GM12878 (cell line): Measurements from ENCODE around the gene C19orf67. TPM values are rescaled to one million over a fixed set of nuclear protein-coding genes. Genes with fewer than 3 reads are reported as not detected.

Experiments
- ATAC-seq: fragments of 200-7000 bp; cut with Tn5 transposase; 3 replicates; pipeline ENCODE4 v1.9.1; 2020; ENCODE audit warnings: mild to moderate bottlenecking, moderate library complexity
- BruUV-seq: library from RNA; stranded (reverse); fragments of 400-500 nt; replicated peaks from 2 replicates; lab custom pipeline; 2021; lab: Mats Ljungman, UMichigan
- CTCF ChIA-PET: fragments of 300-600 bp; sonication (Branson Sonifier 250); formaldehyde crosslinking; extraction: SDS; loops from one replicate; lab custom pipeline; 2021; ENCODE audit warnings: inconsistent platforms; lab: Yijun Ruan, JAX
- POLR2A ChIA-PET: fragments of 350-600 bp; formaldehyde crosslinking; extraction: SDS; loops from one replicate; lab custom pipeline; 2021; ENCODE audit warnings: inconsistent platforms; lab: Charles Lee
- RAD21 ChIA-PET: fragments of 300-600 bp; sonication (Branson Sonifier 250); formaldehyde crosslinking; loops from one replicate; lab custom pipeline; 2023; ENCODE audit warnings: antibody characterized with exemption; ENCODE audit not compliant: unreplicated experiment; lab: Charles Lee
- SMC1A ChIA-PET: fragments of 300-600 bp; sonication (Branson Sonifier 250); formaldehyde crosslinking; loops from one replicate; lab custom pipeline; 2023; ENCODE audit not compliant: unreplicated experiment, uncharacterized antibody; lab: Charles Lee
- DNase-seq: peaks from one replicate; pipeline ENCODE4 v3.0.0-alpha.2; 2011; ENCODE audit warnings: low read depth, low spot score
- FAIRE-seq: peaks from 3 replicates; lab custom pipeline; 2011; peaks lifted over from hg19 to GRCh38; lab: Jason Lieb, UNC
- H2AFZ ChIP-seq: 2 replicates; pipeline ENCODE4 v1.6.0; 2011; ENCODE audit warnings: low read depth, low read length, control low read depth; ENCODE audit not compliant: control insufficient read depth
- H3K27ac ChIP-seq: 2 replicates; pipeline ENCODE4 v1.5.1; 2011; ENCODE audit warnings: control low read depth; ENCODE audit not compliant: control insufficient read depth, insufficient read depth
- H3K27me3 ChIP-seq, 2 experiments: replicated peaks in 1 of 2; 2 replicates each; pipeline versions ENCODE4 v1.6.0 to v1.6.1; 2011; ENCODE audit warnings: low read length in 1 of 2; ENCODE audit not compliant: control insufficient read depth in 2 of 2, insufficient read depth in 2 of 2
- H3K36me3 ChIP-seq, 2 experiments: 2 replicates each; pipeline ENCODE4 v1.5.1; 2011; ENCODE audit warnings: low read length in 1 of 2; ENCODE audit not compliant: control insufficient read depth in 2 of 2, insufficient read depth in 2 of 2
- H3K4me1 ChIP-seq: 2 replicates; pipeline ENCODE4 v1.6.1; 2011; ENCODE audit warnings: mild to moderate bottlenecking, low read length, moderate library complexity, mixed read lengths; ENCODE audit not compliant: control insufficient read depth, insufficient read depth
- H3K4me2 ChIP-seq: 2 replicates; pipeline ENCODE4 v1.6.0; 2011; ENCODE audit warnings: control low read depth; ENCODE audit not compliant: control insufficient read depth, insufficient read depth
- H3K4me3 ChIP-seq: fragments of 200-600 bp; sonication (generic); 2 replicates; pipeline ENCODE4 v1.5.1; 2016
- H3K79me2 ChIP-seq: 2 replicates; pipeline ENCODE4 v1.6.0; 2011; ENCODE audit warnings: low read length; ENCODE audit not compliant: control insufficient read depth, insufficient read depth
- H3K9ac ChIP-seq: 2 replicates; pipeline ENCODE4 v1.8.0; 2011; ENCODE audit warnings: low read length, control low read depth, mixed read lengths; ENCODE audit not compliant: control insufficient read depth, insufficient read depth
- H3K9me3 ChIP-seq: replicated peaks from 3 replicates; pipeline ENCODE4 v1.5.1; 2011; ENCODE audit warnings: mild to moderate bottlenecking, low read length; ENCODE audit not compliant: control insufficient read depth, insufficient read depth
- H4K20me1 ChIP-seq: 2 replicates; pipeline ENCODE4 v1.6.0; 2011; ENCODE audit not compliant: control insufficient read depth, insufficient read depth
- BRCA1 ChIP-seq: IDR thresholded peaks from 2 replicates; pipeline ENCODE4 v1.6.1; 2011; ENCODE audit warnings: low read depth, low read length, improper control_type of control experiment
- JUNB ChIP-seq: IDR thresholded peaks from 2 replicates; pipeline ENCODE4 v1.6.1; 2016; ENCODE audit warnings: antibody characterized with exemption, mild to moderate bottlenecking
- NFIC ChIP-seq: IDR thresholded peaks from 2 replicates; pipeline ENCODE4 v1.6.1; 2012; ENCODE audit warnings: low read depth, mild to moderate bottlenecking, inconsistent platforms, low read length, moderate library complexity
- PAX5 ChIP-seq: IDR thresholded peaks from 2 replicates; pipeline ENCODE4 v1.6.1; 2011; ENCODE audit warnings: low read depth, low read length, borderline replicate concordance
- RBBP5 ChIP-seq: fragments of 200-600 bp; sonication (generic); conservative IDR thresholded peaks from 2 replicates; pipeline ENCODE4 v1.6.1; 2016
- SMC3 ChIP-seq: IDR thresholded peaks from 2 replicates; pipeline ENCODE4 v1.6.1; 2011; ENCODE audit warnings: low read length, improper control_type of control experiment, borderline replicate concordance
- SPI1 ChIP-seq: IDR thresholded peaks from 2 replicates; pipeline ENCODE4 v1.6.1; 2011; ENCODE audit warnings: low read depth, mild to moderate bottlenecking, low read length, moderate library complexity, borderline replicate concordance; ENCODE audit not compliant: insufficient read depth
- WGBS: methylation state at CpG from one replicate; pipeline ENCODE4 v1.1.6; 2016; ENCODE audit warnings: low lambda C conversion rate; ENCODE audit not compliant: insufficient replicate concordance, insufficient coverage; ENCODE audit errors: missing lambda C conversion rate; 5-methylcytosine and 5-hydroxymethylcytosine counted together
- in situ Hi-C: fragments of 300-500 bp; cut with MboI; formaldehyde crosslinking; loops from 9 replicates; pipeline ENCODE4 v1.14.3; 2018; ENCODE audit warnings: mixed read lengths
- intact Hi-C: fragments of 100-400 bp; cut with micrococcal nuclease; formaldehyde crosslinking; loops from one replicate; pipeline ENCODE4 v1.14.2; 2022; ENCODE audit not compliant: unreplicated experiment
- polyA plus RNA-seq, 11 experiments: library from polyadenylated mRNA; depleted of rRNA in 4 of 11; unstranded in 6 of 11; stranded (reverse) in 5 of 11; fragments of >200 nt; fragmentation: Nextera tagmentation in 4 of 11; fragmentation: Illumina TruSeq in 1 of 11; extraction: Ambion mirVana in 4 of 11; extraction: Trizol in 1 of 11; gene quantifications; 1 replicate in 1 of 11; 2 replicates in 10 of 11; pipeline versions ENCODE4 v1.2.1 to v1.2.3, GENCODE V29; 2011 to 2016; ENCODE audit warnings: inconsistent platforms in 2 of 11, missing spikeins in 2 of 11, low read depth in 1 of 11
- total RNA-seq, 4 experiments: library from RNA; depleted of rRNA in 3 of 4; stranded (reverse); fragments of >200 nt in 3 of 4; fragmentation: Illumina TruSeq in 1 of 4; extraction: Trizol in 1 of 4; gene quantifications; 2 replicates each; pipeline versions ENCODE4 v1.2.1 to v1.2.3, GENCODE V29; 2013 to 2021
- TF ChIP-seq, protein P1 (sequence below): IDR thresholded peaks from 2 replicates; pipeline ENCODE4 v1.6.1; 2011; ENCODE audit warnings: borderline replicate concordance, low read depth, mild to moderate bottlenecking, moderate library complexity, mixed read lengths, low read length; ENCODE audit not compliant: insufficient read depth; ENCODE audit errors: extremely low read length
- TF ChIP-seq, protein P2 (sequence below), 3 experiments: IDR thresholded peaks in 2 of 3; conservative IDR thresholded peaks in 1 of 3; 2 replicates each; pipeline ENCODE4 v1.5.1; 2011; ENCODE audit warnings: low read depth in 3 of 3, low read length in 3 of 3, mild to moderate bottlenecking in 3 of 3, control low read depth in 2 of 3, moderate library complexity in 2 of 3, inconsistent platforms in 1 of 3, mixed read lengths in 1 of 3; ENCODE audit not compliant: control insufficient read depth in 2 of 3, insufficient read depth in 1 of 3; ENCODE audit errors: extremely low read depth in 1 of 3

The C19orf67 gene
- total and polyA plus RNA-seq, 10 of the 15 experiments (the other 5 are each of a cell fraction or from before 2014, with no cell fraction given) = 0.14 TPM; not detected in 9

DNA sequence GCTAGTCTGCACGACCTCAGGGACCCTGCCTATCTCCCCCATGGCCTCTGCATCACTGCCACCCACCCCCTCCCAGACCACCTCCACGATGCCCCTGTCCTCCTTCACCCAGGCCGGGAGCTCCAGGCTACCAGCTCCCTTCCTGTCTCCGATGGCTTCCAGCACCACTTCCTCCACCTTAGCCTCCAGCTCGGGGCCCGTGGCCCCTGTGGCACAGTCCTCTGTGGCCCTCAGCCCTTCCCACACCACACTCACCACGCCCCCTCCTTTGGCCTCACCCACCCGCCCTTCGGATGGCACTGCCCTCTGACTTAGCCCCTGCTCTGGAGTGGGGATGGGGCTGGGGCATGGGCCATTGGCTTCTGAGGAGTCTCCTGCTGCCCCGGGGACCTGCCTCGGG is 30.9 kb downstream of the C19orf67 start:
- no peak overlapping the region for H3K4me2 ChIP-seq
- FAIRE-seq = no peak
- CTCF ChIA-PET = interaction anchor here (0.6 kb wide), 1 partner anchor 48 kb away, joined by 3 read pairs; no protein-coding TSS in a partner anchor
- H4K20me1 ChIP-seq = no peaks in the 10 kb centered on the region; the same call in 1 of the 2 replicates
- no peak overlapping the region for H3K27ac ChIP-seq
- no peak overlapping the region for H3K9ac ChIP-seq
- peaks cover 0 to 6% of the 10 kb centered on the region in 2 experiments; a peak in 3 of 4 replicates for H3K36me3 ChIP-seq
- no peaks in the 10 kb centered on the region for H3K79me2 ChIP-seq
- POLR2A ChIA-PET = interaction anchor here (0.5 kb wide), 1 partner anchor 174 kb away, joined by 3 read pairs; no protein-coding TSS in a partner anchor
- no peak overlapping the region for H2AFZ ChIP-seq
- TF ChIP-seq PAX5 = no peak
- RAD21 ChIA-PET = no interaction called here
- SMC1A ChIA-PET = no interaction called here
- H3K27me3 ChIP-seq = peaks cover 0 to 5% of the 10 kb centered on the region in 2 experiments
- 15% methylated on average over 11 of the region's 11 CpGs for WGBS
- intact Hi-C loops (no loop called here), in situ Hi-C loops (loop anchor here (25.0 kb wide), 1 partner anchor 767 kb away; no protein-coding TSS in a partner anchor)
- no peak overlapping the region for H3K4me3 ChIP-seq
- no peaks in the 10 kb centered on the region for H3K4me1 ChIP-seq
- ATAC-seq = no peak
- BruUV-seq = no TSS peak
- DNase-seq = no peak
- no peaks in the 10 kb centered on the region for H3K9me3 ChIP-seq

DNA sequence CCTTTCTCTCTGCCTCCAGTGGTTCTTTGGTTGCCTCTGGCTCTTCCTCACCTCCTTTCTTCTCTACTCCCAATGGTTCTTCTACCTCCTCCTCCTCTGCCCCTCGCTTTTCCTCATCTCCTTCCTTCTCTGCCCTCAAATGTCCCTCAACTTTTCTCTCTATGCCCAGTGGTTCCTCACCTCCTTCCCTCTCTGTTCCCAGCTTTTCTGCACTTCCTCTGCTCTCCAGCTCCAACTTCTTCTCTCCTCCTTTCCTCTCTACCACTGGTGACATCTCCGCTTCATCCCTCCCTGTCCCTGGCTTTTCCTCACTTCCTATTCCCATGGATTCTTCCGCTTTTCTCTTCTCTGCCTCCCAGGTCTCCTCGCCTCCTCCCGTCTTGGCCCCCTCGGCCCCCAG is 31.5 kb downstream of the C19orf67 start:
- CTCF ChIA-PET = interaction anchor here (0.6 kb wide), 1 partner anchor 47 kb away, joined by 3 read pairs; no protein-coding TSS in a partner anchor
- no peak for ATAC-seq
- TF ChIP-seq JUNB = no peak
- no peak for TF ChIP-seq RBBP5
- TF ChIP-seq SPI1 = no peak
- no peak for TF ChIP-seq NFIC
- TF ChIP-seq BRCA1 = no peak
- TF ChIP-seq, protein P1, sequence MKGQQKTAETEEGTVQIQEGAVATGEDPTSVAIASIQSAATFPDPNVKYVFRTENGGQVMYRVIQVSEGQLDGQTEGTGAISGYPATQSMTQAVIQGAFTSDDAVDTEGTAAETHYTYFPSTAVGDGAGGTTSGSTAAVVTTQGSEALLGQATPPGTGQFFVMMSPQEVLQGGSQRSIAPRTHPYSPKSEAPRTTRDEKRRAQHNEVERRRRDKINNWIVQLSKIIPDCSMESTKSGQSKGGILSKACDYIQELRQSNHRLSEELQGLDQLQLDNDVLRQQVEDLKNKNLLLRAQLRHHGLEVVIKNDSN = no peak
- no peak for TF ChIP-seq SMC3
- TF ChIP-seq, protein P2, sequence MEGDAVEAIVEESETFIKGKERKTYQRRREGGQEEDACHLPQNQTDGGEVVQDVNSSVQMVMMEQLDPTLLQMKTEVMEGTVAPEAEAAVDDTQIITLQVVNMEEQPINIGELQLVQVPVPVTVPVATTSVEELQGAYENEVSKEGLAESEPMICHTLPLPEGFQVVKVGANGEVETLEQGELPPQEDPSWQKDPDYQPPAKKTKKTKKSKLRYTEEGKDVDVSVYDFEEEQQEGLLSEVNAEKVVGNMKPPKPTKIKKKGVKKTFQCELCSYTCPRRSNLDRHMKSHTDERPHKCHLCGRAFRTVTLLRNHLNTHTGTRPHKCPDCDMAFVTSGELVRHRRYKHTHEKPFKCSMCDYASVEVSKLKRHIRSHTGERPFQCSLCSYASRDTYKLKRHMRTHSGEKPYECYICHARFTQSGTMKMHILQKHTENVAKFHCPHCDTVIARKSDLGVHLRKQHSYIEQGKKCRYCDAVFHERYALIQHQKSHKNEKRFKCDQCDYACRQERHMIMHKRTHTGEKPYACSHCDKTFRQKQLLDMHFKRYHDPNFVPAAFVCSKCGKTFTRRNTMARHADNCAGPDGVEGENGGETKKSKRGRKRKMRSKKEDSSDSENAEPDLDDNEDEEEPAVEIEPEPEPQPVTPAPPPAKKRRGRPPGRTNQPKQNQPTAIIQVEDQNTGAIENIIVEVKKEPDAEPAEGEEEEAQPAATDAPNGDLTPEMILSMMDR (IDR thresholded peaks at IDR 0.05 in 2 of 3, conservative IDR thresholded peaks at IDR 0.05 in 1 of 3; ENCODE audit: control insufficient read depth in 2 of 3, extremely low read depth in 1 of 3, insufficient read depth in 1 of 3, low read depth in 3 of 3, low read length in 3 of 3) = no peak

More for the DNA sequence above, 31.5 kb downstream of the C19orf67 start:
- Histone ChIP-seq H3K27ac (no peak overlapping the region), H3K4me3 (no peak overlapping the region), H2AFZ (no peak overlapping the region), H3K4me1 (no peaks in the 10 kb centered on the region), H3K9me3 (no peaks in the 10 kb centered on the region), H4K20me1 (no peaks in the 10 kb centered on the region), H3K4me2 (no peak overlapping the region), H3K9ac (no peak overlapping the region), H3K27me3 (peaks cover 0 to 2% of the 10 kb centered on the region in 2 experiments), H3K36me3 (peaks cover 3 to 7% of the 10 kb centered on the region in 2 experiments; a peak in 3 of 4 replicates), H3K79me2 (no peaks in the 10 kb centered on the region)
- 49% methylated on average over 5 of the region's 6 CpGs for WGBS
- DNase-seq (no peak), FAIRE-seq (no peak)
- intact Hi-C loops (no loop called here), in situ Hi-C loops (loop anchor here (25.0 kb wide), 1 partner anchor 767 kb away; no protein-coding TSS in a partner anchor)
- ChIA-PET RAD21 (no interaction called here), POLR2A (interaction anchor here (0.5 kb wide), 1 partner anchor 173 kb away, joined by 3 read pairs; no protein-coding TSS in a partner anchor), SMC1A (no interaction called here)
- BruUV-seq = no TSS peak
